NCI-H526 (cell line): ENCODE data around the gene MAGI2.

ENCODE experiments used
- DNase-seq, 2 experiments: peaks; one replicate each; lab custom pipeline; 2025; lab: John Stamatoyannopoulos, UW

The MAGI2 gene

DNA sequence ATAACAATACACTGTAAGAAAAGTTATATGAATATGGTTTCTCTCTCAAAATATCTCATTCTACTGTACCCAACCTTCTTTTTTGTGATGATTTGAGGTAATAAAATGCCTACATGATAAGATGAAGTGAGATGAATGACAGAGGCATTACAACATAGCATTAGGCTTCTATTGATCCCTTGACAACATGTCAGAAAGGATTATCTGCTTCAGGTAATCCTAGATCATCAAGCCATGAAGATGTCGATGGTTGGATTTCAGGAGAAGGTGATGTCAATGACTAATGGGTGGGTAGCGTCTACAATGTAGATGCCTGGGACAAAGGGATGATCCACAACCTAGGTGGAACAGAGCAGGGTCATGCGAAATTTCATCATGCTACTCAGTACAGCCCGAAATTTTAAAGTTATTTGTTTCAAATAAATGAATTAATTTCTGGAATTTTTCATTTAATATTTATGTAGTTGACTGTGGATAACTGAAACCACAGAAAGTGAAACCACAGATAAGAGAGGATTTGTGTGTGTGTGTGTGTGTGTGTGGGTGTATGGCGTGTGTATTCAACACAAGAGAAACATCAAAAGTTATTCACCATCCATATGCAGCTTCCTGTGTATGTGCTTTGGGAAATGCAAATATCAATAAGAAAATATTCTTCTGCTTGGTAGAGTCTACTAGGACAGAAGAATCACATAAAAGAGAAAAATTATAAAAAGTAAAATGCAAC is 77.0 kb downstream of the MAGI2 start:
- no peak for DNase-seq

DNA sequence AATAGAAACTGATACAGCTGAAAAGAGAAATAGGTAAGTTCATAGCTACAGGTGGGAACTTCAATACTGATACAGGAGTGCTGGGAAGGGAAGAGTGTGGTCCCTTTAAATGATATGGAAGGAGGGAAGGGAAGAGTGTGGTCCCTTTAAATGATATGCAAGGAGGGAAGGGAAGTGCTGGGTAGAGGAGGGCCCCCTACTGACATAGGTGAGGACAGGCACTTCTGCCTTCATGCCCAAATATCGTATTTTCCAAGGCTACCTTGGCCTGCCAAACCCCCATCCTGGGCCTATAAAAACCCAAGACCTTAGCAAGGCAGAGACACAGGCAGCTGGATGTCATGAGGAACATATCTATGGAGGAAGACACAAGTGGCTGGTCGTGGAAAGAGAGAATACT is 92.3 kb downstream of the MAGI2 start:
- no peak for DNase-seq

DNA sequence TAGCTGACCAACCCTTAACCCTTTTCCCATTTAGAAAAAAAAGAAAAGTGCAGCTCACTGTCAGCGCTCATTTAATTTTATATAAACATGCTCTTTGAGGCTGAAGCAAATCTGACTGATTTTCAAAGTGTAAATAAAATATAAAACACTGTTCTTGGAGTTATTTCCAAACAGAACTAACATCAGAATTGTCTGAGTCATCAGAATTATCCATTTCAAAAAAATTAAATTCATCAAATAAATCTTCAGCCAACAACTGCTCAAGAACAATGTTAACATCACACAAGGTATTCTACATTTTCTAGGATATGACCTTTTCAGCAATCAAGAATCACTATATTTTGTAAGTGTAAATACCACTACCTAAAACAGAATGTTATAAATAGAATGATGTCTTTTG is 93.6 kb downstream of the MAGI2 start:
- DNase-seq = no peak

DNA sequence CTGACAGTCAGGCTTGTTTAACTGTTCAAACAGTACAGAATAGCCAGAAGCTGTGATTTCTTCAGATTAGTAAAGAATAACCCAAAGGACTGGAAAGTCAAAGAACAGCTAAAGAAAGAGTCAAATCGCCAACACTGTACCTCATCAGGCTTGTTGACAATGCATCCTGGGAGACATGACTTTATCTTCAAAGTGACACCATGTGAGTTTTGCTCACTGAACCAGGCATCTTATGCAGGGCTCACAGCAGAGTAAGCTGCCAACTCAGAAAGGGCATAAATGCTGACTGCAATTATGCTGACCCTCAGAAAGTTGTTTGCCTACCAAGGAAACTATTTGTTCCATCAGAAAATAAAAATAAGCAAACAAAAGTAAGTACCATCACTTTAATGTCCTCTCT is 96.4 kb downstream of the MAGI2 start:
- DNase-seq = no peak

DNA sequence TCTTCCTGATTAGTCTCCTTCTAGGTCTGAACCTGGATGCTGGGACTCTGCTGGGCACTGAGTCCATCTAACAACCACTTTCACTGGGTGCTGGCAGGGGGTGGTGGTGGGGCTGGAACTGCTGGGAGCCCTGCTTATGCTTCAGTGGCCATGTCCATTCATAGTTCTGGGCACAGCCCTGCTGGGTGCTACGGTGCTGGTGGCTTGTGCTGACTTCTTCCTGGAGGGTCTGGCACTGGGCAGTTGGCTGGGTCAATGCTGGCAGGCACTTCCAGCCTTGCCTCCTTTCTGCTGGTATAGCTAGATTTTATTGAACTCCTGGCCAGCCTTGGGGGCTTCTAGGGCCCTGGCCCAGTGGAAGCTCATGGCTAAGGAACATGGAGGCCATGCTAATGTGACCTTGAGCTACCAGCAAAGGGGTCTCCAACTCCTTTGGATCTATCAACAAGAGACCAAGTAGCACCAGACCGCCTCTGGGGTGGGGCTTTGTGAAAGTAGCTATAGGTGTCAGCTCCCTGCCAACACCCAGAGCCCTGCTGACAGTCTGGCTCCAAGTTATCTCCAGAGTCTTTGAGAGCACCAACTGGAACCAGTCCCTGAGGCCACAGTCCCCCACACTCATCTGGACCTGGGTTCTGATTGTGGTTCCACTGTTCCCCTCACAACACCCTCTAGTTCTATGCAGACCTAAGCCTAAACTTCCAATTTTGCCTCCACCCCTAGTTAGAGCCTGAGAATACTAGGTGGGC is 99.6 kb downstream of the MAGI2 start:
- DNase-seq = no peak

DNA sequence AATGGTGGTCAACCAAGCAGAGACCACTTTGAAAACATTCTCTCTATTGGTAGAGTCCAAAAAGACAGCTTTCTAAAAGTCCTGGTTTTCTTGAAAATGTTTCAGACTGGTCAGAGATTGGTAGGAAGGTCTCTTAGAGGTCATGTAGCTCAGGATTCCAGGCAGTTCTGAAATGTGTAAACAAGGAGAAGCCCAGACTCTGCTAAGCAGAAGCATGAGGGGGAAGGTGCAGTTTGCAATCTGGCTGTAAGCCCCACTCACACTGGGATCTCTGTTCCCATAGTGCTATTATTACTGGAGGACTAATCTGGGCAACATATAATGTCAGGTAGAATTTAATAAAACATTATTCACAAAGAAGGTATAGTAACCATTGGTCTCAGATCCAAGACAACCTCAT is 101.1 kb downstream of the MAGI2 start:
- no peak for DNase-seq

DNA sequence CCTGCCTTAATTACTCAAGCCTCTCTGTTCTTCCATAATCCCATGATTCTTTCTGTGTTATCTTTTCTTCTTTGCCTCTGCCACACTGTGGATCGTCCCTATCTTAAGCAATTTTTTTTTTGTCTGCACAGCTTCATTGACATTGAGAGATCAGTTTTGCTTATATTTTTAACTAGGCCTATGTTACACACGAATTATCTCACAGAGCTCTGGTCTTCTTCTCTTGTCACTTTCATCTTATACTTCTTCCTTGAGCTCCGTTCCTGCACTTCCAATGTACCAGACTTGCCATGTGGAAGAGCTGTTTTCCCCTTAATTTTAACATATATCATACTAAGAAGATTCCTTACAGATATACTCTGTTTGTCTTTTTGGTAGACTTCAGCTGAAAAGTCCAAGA is 106.1 kb downstream of the MAGI2 start:
- DNase-seq = no peak

DNA sequence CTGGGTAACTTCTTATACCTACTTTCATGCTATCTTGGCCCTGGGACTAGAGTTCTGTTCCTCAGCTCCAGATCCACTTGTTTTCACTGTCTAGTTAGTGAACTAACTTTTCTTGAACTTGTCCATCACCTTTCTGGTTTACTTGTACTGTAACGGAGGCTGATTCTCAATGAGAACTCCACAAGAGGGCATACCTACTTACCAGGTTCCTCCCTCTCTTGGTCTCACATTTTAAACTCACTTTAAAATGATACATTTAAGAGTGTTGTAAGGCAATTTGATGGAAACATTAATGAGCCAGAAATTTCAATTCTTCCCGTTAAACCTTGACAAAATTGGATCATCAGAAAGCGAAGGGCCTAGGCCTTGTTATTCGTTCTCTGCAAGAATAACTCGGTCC is 111.6 kb downstream of the MAGI2 start:
- no peak for DNase-seq

DNA sequence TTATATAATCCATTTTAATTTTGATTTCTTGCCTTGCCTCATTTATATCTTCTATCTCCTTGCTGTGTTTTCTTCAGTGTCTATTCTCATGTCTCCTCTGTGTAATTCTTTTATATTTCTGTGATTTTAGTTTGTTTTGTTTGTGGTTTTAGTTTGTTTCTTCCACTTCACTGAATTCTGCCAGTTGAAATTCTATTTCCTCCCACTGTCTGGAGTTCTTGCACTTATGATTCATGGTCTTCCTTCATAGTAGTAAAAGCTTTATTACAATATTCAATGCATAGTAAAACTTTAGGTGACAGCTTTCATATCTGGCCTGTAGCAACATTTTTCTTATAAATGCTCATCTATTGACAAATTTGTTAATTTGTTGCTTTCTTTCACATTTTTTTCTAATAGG is 113.3 kb downstream of the MAGI2 start:
- DNase-seq = no peak

DNA sequence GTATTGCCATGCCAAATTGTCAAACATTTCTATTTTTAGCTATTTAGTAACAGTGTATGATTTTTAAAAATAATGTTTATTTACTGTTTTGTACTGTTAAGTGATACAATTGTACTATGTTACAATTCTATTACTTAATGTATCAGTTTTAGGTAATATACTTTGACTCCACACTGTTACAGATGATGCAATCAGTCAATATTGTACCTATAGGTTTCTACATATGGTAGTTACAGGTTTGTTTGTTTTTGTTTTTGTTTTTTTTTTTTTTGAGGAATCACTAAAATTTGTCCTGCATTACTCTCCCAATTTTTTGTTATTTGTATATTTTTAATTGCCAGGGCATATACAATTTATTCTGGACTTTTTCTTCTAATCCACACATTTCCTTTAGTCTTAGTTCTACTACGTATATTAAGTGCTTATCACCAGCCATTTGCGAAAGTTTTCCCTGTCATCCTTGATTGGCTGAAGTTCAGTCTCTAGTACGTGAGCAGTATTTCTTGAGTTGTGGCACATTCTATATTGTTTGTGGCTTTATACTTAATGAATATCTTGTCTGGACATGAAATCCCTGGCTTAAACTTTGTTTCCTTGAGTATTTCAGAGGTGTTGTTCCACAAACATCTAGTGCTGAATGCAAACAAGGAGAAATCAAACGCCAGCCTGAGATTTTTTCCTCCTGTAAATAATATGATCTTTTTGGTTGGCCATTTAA is 114.1 kb downstream of the MAGI2 start:
- no peak for DNase-seq

DNA sequence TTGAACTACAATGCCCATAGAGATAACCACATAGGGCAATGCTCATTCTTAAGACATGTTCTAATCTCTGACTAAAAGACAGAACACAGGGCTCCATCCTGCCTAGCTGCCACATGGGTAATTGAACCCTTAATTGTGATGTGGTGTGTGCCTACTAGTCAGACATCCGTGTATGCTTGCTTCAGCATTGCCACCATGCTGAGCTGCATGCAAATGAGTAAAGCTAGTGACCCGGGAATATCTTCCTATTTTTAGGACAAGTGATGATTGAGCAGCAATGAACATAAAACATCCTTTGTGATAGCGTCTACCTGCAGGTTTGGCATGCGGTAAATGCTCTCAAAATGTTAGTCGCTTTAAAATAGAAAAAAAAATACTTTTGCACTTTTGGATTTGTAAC is 115.8 kb downstream of the MAGI2 start:
- peak; percentile 31 to 53 for DNase-seq

DNA sequence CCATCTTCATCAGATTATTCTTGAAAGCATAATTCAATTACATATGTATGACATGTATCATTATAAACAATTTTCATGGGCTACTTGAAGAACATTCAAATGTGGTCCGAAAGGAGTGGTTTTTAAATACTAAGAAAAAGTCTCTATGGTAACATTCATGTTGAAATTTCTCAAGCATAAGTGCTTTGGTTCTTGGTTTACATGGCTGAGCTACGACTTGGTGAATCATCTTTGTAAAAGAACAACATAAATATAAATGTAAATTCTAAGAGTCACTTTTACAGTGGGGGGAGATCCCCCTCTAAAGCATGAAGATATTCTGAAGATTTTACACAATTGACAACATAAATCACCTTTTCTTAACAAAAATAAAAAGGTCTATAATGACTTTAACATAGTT is 118.6 kb downstream of the MAGI2 start:
- no peak for DNase-seq

DNA sequence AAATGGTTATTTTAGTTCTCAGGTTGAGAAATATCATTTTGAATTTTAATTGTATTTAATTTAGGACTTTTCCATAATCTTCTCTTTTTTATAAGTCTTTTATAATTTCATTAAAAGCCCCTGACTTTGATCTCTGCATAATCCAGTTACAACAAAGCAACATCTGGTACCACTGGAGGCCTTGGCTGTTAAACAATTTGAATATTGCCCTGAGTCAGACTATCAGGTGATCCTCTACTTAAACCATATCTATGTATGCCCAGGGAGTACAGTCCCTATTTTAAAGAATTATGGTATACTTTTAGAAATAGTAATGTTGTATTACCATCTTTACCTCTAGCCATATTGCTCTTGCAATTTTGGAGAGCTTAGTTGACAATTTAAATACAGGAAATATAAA is 119.1 kb downstream of the MAGI2 start:
- no peak for DNase-seq

DNA sequence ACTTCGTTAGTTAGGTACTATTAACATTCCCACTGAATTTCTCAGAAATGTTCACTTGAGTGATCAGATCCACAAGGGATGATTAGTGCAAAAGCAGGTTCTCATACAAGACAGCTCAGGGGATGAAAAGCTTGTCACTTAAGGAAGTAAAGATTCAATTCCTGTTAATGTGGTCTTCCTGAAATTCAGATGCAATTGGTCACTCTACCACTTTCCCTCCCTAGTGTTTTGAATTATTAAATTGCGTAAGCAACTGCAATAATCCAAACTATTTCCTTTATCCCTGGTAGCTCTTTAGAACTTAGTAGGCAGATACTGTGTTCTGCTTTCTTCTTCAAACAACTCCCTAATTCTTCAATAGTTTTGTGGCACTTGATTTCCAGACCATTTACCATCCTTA is 121.4 kb downstream of the MAGI2 start:
- DNase-seq = no peak

DNA sequence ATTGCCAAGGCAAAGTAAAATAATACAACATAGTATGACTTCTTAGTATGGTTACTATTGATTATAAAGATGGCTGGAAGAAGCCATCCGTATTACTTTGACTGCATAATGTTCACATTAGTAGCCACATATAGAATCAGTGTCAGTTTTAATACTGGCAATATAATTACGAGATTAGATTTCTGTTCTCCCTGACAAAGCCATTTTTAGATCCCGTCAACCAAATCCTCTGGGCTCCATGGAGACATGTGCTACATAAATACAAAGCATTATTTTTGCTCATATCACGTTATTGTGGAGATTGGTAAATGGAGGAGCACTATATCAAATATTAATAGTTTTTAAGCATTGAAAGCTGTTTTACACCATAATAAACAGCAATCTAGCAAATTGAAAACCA is 124.0 kb downstream of the MAGI2 start:
- DNase-seq = no peak

DNA sequence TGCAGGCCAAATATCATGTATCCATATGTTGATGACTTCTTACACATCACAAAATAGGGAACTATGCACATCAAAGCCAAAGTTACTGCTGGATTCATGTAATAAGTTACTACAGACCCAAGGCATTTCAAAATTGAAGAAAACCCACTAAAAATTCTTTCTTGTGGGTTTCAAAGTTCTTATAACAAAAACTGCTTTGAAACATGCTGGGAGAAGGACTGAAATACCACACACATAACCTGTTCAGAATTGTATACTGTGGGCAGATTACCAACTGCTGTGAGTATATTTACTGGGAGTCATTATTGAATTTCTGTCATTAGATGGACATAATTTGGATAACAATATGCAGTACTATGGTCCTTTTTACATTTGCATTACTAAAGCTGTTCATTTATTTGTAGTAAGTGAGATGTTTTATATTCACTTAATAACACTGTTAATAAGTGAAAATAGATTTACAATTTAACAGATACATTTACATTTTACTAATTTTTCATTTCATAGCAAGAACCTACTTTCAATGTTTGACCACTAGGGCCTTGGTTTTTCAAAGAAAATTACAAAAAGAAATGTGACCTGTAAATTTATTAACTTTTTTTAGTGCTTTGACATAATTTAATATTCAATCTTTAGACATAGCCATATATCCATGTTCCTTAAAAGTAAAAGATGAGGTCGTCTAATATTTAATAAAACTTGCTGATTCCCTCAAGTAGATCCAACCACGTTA is 132.6 kb downstream of the MAGI2 start:
- DNase-seq = no peak

DNA sequence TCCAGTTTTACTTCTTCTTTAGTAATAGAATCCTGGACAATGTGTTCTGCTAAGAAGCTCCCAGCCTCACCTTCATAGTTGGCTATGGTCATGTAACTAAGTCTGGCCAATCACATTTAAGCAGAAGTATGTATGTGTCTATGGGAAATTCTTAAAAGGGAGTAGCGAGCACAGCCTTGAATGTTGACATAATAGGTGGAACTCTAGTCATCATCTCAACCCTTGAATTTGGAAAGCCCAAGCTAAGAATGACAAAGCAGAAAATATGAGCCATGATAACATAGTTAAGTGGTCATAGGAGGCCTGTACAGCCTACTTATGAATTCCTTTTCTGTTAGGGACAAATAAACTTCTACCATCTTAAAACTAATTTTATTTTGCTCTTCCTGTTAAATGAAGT is 134.1 kb downstream of the MAGI2 start:
- no peak for DNase-seq

DNA sequence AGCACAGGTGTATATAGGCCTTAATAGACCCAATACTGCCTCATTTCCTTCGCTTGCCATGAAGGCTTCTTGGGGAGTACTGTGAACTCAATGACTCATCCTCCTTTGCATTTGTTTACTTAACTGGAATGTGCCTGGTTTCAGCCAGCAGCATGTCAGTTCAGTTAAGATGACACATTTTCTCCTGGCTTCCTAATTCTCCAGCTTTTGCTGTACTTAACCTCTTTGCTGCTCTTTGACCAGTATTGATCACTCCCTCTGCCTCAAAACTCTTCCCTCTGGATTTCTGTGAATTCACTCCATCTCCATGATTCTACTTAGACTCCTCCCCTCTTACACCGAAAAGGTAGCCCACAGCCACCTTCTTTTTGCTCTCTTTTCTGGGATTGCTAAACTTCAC is 135.7 kb downstream of the MAGI2 start:
- DNase-seq = peak; percentile 9 to 24

DNA sequence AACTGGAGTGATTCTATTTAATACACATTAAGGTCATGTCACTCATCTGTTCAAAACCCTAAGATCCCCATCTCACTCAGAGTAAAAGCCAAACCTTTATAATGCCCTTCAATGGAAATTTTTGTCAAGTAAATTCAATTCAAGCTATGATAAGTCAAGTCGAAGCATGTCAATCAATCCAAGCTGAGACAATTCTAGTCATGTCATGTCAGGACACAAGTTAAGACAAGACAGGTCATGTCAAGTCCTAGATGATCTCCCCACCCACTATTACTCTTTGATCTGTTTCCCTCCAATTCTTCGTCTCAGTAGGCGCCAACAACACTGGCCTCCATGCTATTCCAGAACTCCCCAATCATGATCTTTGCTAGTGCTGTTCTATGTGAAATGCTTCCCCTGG is 141.4 kb downstream of the MAGI2 start:
- DNase-seq = no peak

DNA sequence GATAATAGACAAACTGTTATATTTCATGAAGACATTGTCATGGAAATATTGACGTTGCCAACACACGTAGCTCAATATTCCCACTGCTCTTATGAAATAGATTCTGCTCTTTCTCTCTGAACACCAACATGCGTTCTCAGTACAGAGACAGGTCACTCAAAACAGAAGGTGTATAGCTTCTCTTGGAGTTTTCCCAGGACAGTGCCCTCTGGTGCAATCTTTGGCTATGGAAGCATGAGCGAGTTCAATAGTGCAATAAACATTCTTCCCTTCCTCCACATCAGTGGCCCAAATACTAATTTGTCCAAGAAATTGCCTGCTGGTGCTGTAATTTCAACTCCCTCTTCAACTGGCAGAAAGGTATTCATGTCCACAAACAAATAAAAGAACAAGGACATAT is 145.3 kb downstream of the MAGI2 start:
- no peak for DNase-seq

DNA sequence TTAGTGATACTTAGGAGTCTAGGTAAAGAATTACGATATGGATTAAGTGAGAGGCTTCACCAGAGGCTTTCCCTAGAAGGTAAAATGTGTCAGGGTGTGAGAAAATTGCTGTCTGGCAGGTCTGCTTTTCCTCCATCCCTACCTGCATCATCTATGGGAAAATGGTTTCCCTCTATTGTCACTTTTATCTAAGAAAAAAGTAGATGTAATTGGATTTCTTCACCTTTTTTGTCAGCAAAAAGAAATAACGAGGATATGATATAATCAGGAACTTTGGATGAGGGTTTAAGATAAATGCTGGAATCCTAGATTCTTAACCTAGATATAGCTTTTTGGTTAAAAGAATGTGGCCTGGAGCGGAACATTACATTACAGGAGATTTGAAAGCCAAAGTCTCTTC is 146.1 kb downstream of the MAGI2 start:
- no peak for DNase-seq

DNA sequence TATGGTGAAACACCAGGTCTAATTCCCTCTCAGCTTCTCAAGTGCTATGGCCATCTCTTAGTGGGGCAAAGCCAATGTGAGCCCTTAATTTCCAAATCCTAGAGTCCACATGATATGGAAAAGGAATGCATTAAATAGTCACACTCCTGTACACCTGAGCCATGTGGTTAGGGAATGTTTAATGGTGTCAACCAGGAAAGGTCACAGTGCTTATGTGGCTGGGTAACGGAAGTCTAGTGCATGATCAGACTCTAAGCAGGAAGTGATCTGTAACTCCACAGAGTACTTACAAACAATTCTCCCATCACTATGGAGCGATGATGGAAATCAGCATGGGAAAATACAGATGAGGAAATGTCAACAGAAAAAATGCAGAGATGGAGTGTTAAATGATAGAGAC is 148.8 kb downstream of the MAGI2 start:
- DNase-seq = no peak

DNA sequence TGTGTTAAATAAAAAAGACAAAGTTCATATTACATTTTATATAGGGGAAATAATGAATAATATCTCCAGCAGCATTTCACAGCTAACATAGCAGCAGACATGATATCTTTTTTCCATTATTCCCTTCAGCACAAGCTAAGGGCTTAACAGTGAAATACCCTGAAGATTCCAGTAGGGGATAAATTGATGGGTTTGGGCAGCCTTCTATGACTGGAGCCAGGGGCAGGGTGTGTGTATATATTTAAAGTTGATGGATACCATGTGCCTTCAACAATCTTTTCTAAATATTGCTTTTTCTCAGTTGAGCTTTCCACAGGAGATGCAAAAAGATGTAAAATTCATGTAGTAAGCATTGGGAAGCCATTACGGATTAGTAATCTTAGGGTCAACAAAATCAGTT is 151.2 kb downstream of the MAGI2 start:
- no peak for DNase-seq
